GM21825 (cell line): ENCODE measurements around the gene SEL1L3.

ENCODE experiments used
- ATAC-seq: cut with Tn5 transposase; IDR thresholded peaks from one replicate; pipeline ENCODE4 v1.9.1; 2021; ENCODE audit warnings: mild to moderate bottlenecking, moderate library complexity; ENCODE audit not compliant: unreplicated experiment

The SEL1L3 gene

DNA sequence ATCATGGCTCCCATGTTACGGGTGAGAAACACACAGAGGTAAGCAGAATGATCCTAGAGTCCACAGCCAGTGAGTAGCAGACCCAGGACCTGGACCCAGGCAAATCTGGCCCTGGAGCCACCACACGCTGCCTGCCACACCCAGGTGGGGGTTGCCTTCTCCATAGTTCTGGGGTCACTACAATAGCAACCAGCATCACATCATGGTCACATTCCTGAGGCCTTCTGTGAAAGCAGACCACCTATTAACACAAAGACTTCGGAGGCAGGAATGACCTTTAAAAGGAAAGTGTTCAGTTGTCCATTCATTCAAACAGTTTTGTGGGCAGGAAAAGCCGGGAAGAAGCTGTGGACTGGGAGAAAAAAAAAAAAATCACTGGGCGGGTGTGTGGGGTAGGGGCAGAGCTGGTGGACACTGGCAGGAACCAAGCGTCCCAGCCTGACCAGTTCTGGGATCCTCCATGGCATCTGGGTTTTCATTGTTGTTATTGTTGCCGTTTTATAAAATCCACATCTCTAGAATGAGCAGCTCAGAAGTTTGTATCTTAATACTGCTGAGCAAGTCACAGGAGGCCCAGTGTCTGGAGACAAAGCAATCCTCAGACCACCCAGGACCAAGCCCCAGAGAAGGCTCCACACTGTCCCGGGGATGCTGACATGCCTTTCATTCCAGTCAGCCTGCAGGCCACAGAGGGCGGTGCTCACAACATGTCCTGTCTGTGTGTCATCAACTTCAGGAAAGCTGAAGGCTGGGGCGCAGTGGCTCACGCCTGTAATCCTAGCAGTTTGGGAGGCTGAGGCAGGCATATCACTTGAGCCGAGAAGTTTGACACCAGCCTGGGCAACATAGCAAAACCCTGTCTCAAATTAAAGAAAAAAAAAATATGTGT is 67.0 kb downstream of the SEL1L3 start:
- no peak for ATAC-seq

- no peak for ATAC-seq
Observed at GRCh38 chr4:25795091-25795490, 67.7 kb downstream of the SEL1L3 start.

DNA sequence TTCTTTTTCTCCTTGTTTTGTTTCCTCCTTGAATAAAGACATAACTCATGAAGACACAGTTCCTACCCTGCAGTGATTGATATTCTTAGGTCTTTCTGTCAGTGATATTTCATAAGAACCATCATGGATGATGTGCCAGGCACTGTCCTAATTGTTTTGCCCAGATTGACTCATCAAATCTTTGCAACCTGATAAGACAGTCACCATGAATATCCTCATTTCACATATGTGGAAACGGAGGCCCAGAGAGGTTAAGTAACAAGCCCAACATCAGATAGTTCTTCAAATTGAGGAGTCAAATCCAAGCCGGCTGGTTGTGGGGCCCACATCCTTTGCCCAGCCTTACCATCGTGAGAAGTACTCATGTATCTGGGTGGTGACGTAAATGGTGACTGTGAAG is 69.9 kb downstream of the SEL1L3 start:
- ATAC-seq: no peak

DNA sequence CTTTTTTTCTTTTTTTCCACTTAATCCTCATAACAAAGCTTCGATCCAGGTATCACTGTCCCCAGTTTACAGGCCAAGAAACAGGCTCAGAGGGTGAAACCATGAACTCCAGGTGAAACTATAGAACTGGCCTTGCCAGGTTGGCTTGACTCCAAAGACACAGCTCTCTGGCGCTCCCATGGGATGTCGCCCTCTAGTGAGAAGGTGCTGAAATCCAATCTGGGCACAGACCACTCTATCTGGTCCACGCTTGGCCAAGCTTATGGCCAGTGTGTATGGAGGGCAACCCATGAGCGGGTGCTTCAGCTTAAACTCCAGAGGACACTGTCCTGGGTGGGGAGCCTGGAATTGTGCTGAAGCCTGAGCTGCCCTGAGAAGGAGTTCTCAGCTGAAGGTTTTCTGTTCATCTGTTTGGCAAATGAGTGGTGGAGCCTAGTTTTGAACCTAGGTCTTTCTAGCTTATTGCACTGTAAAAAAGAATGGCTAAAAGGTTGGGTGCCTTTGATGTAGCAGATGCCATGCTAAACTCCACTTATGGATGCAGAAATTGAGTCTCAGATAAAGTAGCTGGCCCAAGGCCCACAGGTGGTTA is 70.5 kb downstream of the SEL1L3 start:
- no peak for ATAC-seq

DNA sequence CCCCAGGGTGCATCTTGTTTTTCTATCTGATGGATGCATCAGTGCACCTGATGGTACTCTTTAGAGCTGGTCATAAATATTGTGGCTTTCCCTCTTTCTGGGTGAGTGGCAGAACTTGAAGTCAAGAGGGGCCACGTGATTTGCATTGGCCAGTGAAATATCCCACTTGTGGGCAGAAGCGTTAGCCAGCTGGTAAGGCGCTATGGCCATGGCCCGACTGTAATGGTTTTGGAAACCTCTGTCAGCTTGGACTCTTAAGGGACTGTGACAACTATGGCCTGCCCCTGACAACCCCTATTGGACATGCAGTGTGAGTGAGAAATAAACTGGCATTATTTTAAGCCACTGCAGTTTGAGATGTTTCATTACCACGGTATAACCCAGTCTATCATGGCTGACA is 72.8 kb downstream of the SEL1L3 start:
- no peak for ATAC-seq

GRCh38 chr4:25788703-25789238 is 74.0 kb downstream of the SEL1L3 start:
- no peak for ATAC-seq

- ATAC-seq: no peak
Observed at GRCh38 chr4:25786497-25787065, 76.2 kb downstream of the SEL1L3 start.

- no peak for ATAC-seq
Observed at GRCh38 chr4:25783943-25784342, 78.8 kb downstream of the SEL1L3 start.

DNA sequence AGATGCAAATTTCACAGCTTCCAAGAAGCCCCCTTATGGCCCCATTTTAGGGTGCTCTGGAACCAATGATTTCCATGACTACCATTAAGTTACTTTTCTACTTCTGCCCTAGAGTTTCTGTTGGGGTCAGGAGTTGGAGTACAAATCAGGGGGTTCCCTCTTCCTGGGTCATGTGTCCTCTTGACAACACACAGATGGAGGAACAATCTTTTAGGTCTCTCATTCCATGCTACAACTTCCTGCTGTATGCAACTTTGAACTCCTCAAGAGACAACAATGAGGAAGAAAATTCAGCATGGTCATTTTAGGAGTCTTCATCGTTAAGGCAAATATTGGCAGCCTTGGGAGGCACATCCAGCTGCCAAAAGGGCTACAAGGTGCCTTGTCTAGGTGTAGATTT is 79.7 kb downstream of the SEL1L3 start:
- ATAC-seq: no peak

GRCh38 chr4:25782482-25782881 is 80.3 kb downstream of the SEL1L3 start:
- no peak for ATAC-seq

DNA sequence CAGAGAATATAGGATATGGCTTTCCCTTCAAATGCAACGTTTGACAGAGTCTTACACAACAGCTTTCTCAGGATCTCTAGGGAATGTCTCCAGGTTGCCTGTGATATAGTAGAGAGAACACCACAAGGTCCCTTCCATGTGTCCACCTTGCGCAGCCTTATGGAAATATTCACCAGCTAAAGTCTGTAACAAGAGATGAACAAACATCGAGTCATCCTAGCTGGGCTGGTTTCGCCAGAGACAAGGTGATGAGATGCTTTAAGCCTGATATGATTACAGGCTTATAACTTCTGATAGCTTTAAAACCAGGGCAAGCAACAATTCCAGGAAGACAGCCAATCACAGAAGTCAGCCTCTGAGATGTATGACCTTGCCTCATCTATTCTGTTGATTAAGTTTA is 83.8 kb downstream of the SEL1L3 start:
- no peak for ATAC-seq

DNA sequence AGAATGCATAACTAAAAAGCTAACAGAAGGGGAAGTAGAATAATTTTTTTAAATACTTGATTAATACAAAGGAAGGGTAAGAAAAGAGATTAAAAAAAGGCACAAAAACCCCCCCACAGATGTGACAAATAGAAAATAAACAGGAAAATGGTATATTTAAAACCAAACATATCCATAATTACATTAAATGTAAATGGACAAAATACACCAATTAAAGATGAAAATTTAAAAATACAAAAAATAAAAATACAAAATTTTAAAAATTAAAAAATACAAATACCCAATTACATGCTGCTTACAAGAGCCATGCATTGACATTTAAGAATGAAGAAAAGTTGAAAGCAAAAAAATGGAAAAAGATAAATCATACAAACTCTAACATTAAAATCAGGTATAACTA is 86.0 kb downstream of the SEL1L3 start:
- ATAC-seq: no peak

- no peak for ATAC-seq
Observed at GRCh38 chr4:25775166-25775565, 87.6 kb downstream of the SEL1L3 start.

DNA sequence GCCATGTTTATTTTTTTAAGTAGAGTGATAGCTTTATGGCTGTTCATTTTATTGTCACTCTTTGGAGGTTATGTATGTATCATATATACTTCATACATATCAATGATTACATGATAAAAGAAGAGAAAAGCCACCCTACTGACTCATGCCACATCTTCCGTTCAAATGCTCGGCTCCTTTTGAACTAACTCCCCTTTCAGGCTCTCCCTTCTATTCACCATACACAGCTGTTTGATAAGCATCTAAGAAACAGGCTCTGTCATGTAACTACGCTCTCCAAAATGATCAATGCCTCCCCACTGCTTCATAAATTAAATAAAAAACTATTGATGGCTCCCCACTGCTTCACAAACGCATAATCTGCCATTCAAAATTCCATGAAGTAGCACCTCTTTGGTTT is 89.4 kb downstream of the SEL1L3 start:
- no peak for ATAC-seq

- no peak for ATAC-seq
Observed at GRCh38 chr4:25771672-25772071, 91.1 kb downstream of the SEL1L3 start.

GRCh38 chr4:25770847-25771246 is 91.9 kb downstream of the SEL1L3 start:
- no peak for ATAC-seq

DNA sequence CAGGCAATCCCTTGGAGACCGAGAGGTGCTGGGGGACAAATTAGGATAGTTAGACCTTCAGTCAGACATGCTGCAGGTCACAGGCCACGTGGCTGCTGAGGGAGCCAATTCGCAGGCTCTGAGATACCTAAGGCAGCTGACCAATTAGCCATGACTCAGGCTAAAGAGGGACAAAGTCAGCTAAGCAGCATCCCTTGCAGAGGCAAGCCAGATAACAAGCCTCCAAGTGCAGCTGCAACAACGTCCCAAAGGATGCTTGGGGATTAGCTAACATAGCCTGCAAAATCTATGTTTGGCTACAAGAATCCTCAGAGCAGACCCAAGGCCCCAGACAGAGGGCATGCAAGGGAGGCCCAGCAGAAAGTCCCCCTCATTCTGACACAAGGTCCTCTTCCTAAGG is 93.5 kb downstream of the SEL1L3 start:
- ATAC-seq: no peak

GRCh38 chr4:25767877-25768725 is 94.7 kb downstream of the SEL1L3 start:
- no peak for ATAC-seq

DNA sequence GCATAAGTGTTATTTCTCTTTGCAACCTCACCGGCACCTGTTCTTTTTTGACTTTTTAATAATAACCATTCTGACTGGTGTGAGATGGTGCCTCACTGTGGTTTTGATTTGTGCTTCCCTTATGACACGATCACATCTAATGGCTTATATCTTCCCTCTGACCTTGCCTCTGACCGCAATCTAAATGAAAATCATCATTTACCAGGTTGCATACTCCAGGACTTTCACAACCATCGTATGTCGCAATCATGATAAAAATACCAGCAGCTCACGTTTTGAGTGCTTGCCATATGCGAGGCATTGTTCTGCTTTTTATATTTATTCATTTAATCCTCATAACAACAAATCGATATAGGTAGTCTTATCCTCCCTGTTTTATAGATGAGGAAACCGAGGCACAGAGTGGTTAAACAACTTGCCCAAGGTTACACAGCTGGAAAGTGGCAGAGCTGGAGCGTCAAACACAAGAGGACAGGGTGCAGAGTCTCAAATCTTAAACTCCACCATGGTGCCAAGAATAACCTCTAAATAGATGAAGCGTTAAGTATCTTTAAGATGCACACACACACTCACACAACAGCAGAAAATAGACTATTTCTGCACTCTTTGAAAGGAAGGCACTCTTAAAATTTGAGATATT is 102.2 kb downstream of the SEL1L3 start:
- ATAC-seq: no peak

DNA sequence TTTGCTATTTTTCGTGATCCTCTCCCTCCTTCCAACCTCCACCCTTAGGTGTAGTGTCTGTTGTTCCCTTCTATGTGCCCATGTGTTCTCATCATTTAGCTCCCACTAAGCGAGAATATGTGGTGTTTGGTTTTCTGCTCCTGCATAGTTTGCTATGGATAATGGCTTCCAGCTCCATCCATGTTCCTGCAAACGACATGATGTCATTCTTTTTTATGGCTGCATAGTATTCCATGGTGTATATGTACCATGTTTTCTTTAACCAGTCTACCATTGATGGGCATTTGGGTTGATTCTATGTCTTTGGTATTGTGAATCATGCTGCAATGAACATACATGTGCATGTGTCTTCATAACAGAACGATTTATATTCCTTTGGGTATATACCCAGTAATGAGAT is 102.7 kb downstream of the SEL1L3 start:
- ATAC-seq: no peak

- ATAC-seq: no peak
Observed at GRCh38 chr4:25759101-25759500, 103.7 kb downstream of the SEL1L3 start.
